Karpas-422 (cell line): ENCODE measurements around the gene GABBR2. TPM values are rescaled to one million over a fixed set of nuclear protein-coding genes. Genes with fewer than 3 reads are reported as not detected.

Experiments used
- DNase-seq: peaks from one replicate; pipeline ENCODE4 v3.0.0-alpha.2; 2015
- H2AFZ ChIP-seq: fragments of 200-600 bp; sonication (generic); 2 replicates; pipeline ENCODE4 v1.6.1; 2014; ENCODE audit warnings: antibody characterized with exemption, low read length, mixed read lengths
- H3K27ac ChIP-seq: fragments of 200-600 bp; sonication (generic); 2 replicates; pipeline ENCODE4 v1.5.1; 2014; ENCODE audit warnings: mild to moderate bottlenecking, low read length, moderate library complexity
- H3K27me3 ChIP-seq: fragments of 200-600 bp; sonication (generic); 2 replicates; pipeline ENCODE4 v1.6.1; 2014; ENCODE audit warnings: low read length, mixed read lengths
- H3K36me3 ChIP-seq: fragments of 200-600 bp; sonication (generic); 2 replicates; pipeline ENCODE4 v1.6.1; 2014; ENCODE audit warnings: low read length, mixed read lengths; ENCODE audit not compliant: insufficient read depth
- H3K4me1 ChIP-seq: fragments of 200-600 bp; sonication (generic); 2 replicates; pipeline ENCODE4 v1.6.1; 2014; ENCODE audit warnings: mild to moderate bottlenecking, low read length, mixed read lengths
- H3K4me2 ChIP-seq: fragments of 200-600 bp; sonication (generic); 2 replicates; pipeline ENCODE4 v1.6.1; 2014; ENCODE audit warnings: low read length, low read depth, mild to moderate bottlenecking; ENCODE audit not compliant: poor library complexity, severe bottlenecking
- H3K4me3 ChIP-seq: fragments of 200-600 bp; sonication (generic); 2 replicates; pipeline ENCODE4 v1.5.1; 2014; ENCODE audit warnings: mild to moderate bottlenecking, antibody characterized with exemption, low read length, mixed read lengths
- H3K79me2 ChIP-seq: fragments of 200-600 bp; sonication (generic); 2 replicates; pipeline ENCODE4 v1.6.1; 2014; ENCODE audit warnings: mild to moderate bottlenecking, low read length, mixed read lengths
- H3K9ac ChIP-seq: fragments of 200-600 bp; sonication (generic); 2 replicates; pipeline ENCODE4 v1.6.0; 2014; ENCODE audit warnings: low read length
- H3K9me2 ChIP-seq: fragments of 200-600 bp; sonication (generic), shearing (Covaris generic); replicated peaks from 2 replicates; pipeline ENCODE4 v1.6.0; 2014; ENCODE audit warnings: mild to moderate bottlenecking, low read length, moderate library complexity; ENCODE audit not compliant: insufficient read depth
- H3K9me3 ChIP-seq: fragments of 300-700, 200-600 bp; sonication (generic); 2 replicates; pipeline ENCODE4 v1.6.1; 2014; ENCODE audit warnings: low read length, mixed read lengths
- H4K20me1 ChIP-seq: fragments of 200-600 bp; sonication (generic); 2 replicates; pipeline ENCODE4 v1.6.1; 2014; ENCODE audit warnings: mild to moderate bottlenecking, antibody characterized with exemption, low read length, low read depth; ENCODE audit not compliant: insufficient read depth
- total RNA-seq: library from RNA; depleted of rRNA; stranded (reverse); fragments of >200 nt; shearing (Covaris generic); gene quantifications from 2 replicates; pipeline ENCODE4 v1.2.3, GENCODE V29; 2014; ENCODE audit warnings: low replicate concordance

The GABBR2 gene
- total RNA-seq, 1 experiment from 2014 or later, result 0.30 TPM

DNA sequence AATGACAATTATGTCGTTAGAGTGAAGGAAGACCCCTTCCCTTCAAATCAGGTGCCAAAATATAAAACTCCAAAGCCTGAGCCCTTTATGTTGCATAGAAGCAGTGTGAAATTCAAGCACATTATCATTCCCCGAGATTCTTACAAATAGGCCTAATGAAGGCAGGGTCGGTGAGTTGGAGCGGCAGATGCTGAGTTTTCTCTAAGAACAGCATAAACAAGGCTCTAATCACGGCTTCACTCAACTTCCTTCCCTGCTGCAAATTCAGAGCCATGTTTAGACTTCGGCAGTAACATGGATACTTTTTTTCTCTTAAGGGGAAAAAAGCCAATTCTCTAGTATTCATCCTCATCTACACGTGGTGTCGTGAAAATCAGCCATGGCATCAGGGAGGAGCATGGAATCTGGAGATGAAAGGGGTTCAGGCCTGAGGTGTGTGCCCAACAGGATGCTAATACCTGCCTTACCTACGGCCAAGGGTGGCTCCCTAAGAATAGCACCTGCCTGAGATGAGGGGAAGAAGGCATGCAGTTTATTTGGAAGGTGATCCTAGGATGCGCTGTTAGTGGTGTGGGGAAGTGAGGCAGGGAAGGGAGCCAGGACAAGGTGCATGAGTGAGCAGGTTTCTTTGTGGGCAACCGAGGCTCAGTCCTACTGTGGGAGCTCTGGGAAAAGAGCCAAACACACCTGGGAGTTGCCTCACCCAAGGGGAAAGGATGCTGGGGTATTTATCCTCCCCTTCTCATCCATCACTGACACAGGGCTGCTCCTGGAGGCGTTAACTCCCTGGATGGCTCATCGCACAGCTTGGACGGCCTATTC, 306.5 kb downstream of the GABBR2 start:
- Histone ChIP-seq H3K4me3 (no peak overlapping the region), H3K9me3 (no peaks in the 10 kb centered on the region), H3K27me3 (no peaks in the 10 kb centered on the region), H3K4me2 (no peak overlapping the region), H3K4me1 (no peaks in the 10 kb centered on the region), H3K79me2 (no peaks in the 10 kb centered on the region), H2AFZ (no peak overlapping the region), H3K9me2 (no peaks in the 10 kb centered on the region), H4K20me1 (no peaks in the 10 kb centered on the region), H3K27ac (no peak overlapping the region), H3K36me3 (no peaks in the 10 kb centered on the region), H3K9ac (no peak overlapping the region)
- DNase-seq, result no peak

DNA sequence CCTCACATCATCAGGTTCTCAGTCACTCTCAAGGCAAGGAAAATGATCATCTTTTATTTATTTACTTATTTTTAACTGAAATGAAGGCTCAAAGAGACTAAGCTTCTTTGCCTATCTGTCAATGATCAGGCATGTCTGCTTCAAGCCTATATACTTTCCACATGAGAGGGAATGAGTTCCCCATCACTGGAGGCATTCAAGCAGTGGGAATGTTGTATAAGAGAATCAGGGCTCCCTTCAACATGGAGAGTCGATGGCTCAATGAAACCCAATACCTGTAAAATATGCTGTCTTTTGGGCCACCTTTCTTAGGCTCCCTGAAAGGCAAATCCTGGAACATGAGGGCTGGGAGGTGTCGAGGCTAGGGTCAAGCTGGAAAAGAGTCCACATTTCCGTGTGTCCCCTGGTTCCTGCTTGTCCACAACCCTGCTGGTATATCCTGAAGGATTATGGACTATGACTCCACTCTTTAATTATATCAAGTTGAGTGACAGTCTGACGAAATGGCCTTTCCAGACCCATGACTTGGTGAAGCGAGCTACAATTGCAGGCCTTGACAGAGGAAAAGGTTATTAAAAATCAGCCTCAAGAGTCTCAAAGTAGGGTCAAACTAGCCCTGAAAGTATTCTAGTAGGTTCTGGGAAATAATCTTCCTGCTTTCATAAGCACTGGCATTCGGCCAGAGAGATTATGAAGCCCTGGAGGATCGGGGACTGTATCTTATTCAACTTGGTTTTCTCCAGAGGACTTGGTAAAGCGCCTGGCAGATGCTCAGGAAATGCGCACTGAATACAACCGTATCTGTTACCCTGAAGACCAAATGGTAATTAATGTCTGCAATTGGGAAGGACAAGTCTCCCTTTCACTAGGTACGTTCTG, 307.4 kb downstream of the GABBR2 start:
- Histone ChIP-seq H3K9me2 (no peaks in the 10 kb centered on the region), H3K4me2 (no peak overlapping the region), H3K4me1 (no peaks in the 10 kb centered on the region), H3K27ac (no peak overlapping the region), H3K9me3 (no peaks in the 10 kb centered on the region), H2AFZ (no peak overlapping the region), H3K36me3 (no peaks in the 10 kb centered on the region), H4K20me1 (no peaks in the 10 kb centered on the region), H3K9ac (no peak overlapping the region), H3K4me3 (no peak overlapping the region), H3K79me2 (no peaks in the 10 kb centered on the region), H3K27me3 (no peaks in the 10 kb centered on the region)
- DNase-seq, result no peak

DNA sequence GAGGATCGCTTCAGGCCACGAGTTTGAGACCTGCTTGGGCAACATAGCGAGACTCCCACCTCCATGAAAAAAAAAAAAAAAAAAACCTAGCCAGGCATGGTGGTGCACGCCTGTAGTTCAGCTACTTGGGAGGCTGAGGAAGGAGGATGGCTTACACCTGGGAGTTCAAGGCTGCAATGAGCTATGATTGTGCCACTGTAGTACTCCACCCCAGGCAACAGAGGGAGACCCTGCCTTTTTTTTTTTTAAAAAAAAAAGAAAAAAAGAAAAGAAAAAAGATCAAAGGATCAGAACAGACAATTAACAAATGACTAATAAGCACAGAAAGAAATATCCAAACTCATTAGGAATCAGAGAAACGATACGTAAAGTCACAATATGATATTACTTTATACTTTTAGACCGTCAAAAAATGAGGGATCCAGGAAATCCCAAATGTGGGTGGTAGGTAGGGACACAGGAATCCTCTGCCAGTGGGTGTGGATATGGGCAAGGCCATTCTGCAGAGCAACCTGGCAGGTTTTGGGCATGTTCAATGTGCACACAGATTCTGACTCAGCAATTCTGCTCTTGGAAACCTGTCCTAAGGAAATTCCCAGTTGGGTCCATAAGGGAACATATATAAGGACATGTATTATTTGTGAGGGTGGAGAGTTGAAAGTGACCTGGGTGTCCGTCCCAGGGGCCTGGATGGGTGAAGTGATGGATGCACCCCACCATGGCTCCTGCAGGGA, 308.6 kb downstream of the GABBR2 start:
- Histone ChIP-seq H3K4me1 (no peaks in the 10 kb centered on the region), H2AFZ (no peak overlapping the region), H3K36me3 (no peaks in the 10 kb centered on the region), H3K27me3 (no peaks in the 10 kb centered on the region), H3K27ac (no peak overlapping the region), H3K9me3 (no peaks in the 10 kb centered on the region), H3K9ac (no peak overlapping the region), H3K4me2 (no peak overlapping the region), H3K4me3 (no peak overlapping the region), H4K20me1 (no peaks in the 10 kb centered on the region), H3K9me2 (no peaks in the 10 kb centered on the region), H3K79me2 (no peaks in the 10 kb centered on the region)
- DNase-seq, result no peak

DNA sequence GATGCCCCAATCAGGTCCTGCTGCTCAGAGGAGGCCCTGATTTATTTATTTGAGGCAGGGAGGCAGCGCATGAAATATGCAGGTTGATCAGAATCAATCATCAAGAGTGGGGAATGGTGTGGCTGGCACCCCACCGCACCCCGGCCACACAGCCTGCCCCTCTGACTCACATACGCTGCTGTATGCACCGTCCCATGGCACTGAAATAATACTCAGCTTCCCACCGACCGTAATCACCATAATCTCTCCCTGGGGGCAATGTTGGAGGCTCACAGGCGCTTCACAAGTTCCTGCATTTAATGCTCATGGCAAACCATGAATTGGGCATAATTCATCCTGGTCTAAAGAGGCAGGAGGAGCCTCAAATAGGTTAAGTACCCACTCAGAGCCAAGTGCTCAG, 312.1 kb downstream of the GABBR2 start:
- no peaks in the 10 kb centered on the region for H3K79me2 ChIP-seq
- H3K4me2 ChIP-seq, result no peak overlapping the region
- H3K27me3 ChIP-seq, result no peaks in the 10 kb centered on the region
- no peak overlapping the region for H2AFZ ChIP-seq
- no peaks in the 10 kb centered on the region for H4K20me1 ChIP-seq
- H3K36me3 ChIP-seq, result no peaks in the 10 kb centered on the region
- no peak overlapping the region for H3K27ac ChIP-seq
- H3K9me2 ChIP-seq, result no peaks in the 10 kb centered on the region
- H3K9ac ChIP-seq, result no peak overlapping the region
- no peaks in the 10 kb centered on the region for H3K4me1 ChIP-seq
- no peak overlapping the region for H3K4me3 ChIP-seq
- no peaks in the 10 kb centered on the region for H3K9me3 ChIP-seq
- no peak for DNase-seq

DNA sequence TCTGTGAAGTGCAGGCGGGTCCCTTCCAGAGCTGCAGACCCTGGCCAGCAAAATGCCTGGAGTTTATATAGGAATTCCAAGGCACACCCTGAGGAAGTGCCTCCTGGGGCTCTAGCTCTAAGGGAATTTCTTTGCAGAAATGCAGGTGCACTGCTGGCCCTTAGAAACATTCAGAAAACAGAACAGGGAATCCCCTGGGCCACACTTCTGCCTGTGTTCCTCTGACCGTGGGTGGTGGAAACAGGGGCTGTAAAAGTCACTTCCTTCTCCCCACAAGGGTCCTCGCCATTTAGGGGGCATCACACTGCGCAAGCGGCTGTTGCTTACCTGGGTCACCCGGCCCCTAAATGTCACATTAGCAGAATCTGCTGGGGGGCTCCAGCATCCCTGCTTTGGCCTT, 312.5 kb downstream of the GABBR2 start:
- Histone ChIP-seq H3K27me3 (no peaks in the 10 kb centered on the region), H3K9me2 (no peaks in the 10 kb centered on the region), H4K20me1 (no peaks in the 10 kb centered on the region), H3K9me3 (no peaks in the 10 kb centered on the region), H3K79me2 (no peaks in the 10 kb centered on the region), H2AFZ (no peak overlapping the region), H3K36me3 (no peaks in the 10 kb centered on the region), H3K27ac (no peak overlapping the region), H3K9ac (no peak overlapping the region), H3K4me1 (no peaks in the 10 kb centered on the region), H3K4me3 (no peak overlapping the region), H3K4me2 (no peak overlapping the region)
- no peak for DNase-seq

DNA sequence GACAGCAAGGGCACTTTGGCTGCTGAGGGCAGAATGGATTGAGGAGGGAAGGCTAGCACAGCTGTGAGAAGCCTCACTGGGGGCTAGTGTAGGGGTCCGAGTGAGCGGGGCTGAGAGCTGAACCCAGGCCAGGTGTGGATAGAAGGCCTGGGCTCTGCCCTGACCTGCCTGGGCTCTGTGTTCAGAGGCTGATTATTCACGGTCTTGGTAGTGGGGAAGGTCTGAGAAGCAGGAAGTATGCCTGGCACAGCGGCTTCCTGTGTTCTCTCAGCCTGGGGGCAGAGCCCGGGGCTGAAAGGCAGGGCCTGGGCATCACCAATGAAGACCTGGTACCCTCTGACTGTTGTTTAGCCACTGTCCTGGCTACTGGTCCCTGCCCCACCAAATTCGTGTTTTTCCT, 316.9 kb downstream of the GABBR2 start:
- H3K27ac ChIP-seq, result no peak overlapping the region
- H3K4me1 ChIP-seq, result no peaks in the 10 kb centered on the region
- H2AFZ ChIP-seq, result no peak overlapping the region
- H3K36me3 ChIP-seq, result no peaks in the 10 kb centered on the region
- H3K9me3 ChIP-seq, result no peaks in the 10 kb centered on the region
- no peaks in the 10 kb centered on the region for H4K20me1 ChIP-seq
- no peak overlapping the region for H3K4me2 ChIP-seq
- no peak for DNase-seq
- H3K79me2 ChIP-seq, result no peaks in the 10 kb centered on the region
- no peaks in the 10 kb centered on the region for H3K27me3 ChIP-seq
- no peak overlapping the region for H3K4me3 ChIP-seq
- no peak overlapping the region for H3K9ac ChIP-seq
- H3K9me2 ChIP-seq, result no peaks in the 10 kb centered on the region

DNA sequence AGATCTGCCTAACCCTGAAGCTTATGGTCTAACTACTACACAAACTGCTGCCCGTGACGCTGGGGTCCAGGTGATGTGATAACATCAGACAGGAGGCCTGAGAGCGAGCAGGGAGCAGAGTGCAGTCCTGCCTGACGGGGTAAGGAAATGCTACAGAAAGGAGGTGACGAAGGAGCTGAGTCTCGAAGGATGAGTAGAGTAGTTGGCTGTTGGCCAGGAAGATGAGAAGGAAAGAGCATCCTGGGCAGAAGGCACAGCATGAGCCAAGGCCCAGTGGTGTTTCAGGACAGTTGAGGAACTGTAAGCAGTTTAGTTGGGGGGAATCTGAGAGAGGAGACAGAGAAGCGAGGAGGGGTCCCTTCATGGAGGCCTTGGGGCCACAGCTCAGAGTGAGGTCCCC, 317.3 kb downstream of the GABBR2 start:
- DNase-seq, result no peak
- H3K79me2 ChIP-seq, result no peaks in the 10 kb centered on the region
- H3K9me3 ChIP-seq, result no peaks in the 10 kb centered on the region
- H3K4me1 ChIP-seq, result no peaks in the 10 kb centered on the region
- no peak overlapping the region for H3K9ac ChIP-seq
- no peaks in the 10 kb centered on the region for H3K27me3 ChIP-seq
- no peaks in the 10 kb centered on the region for H4K20me1 ChIP-seq
- H3K4me3 ChIP-seq, result no peak overlapping the region
- no peaks in the 10 kb centered on the region for H3K36me3 ChIP-seq
- H3K27ac ChIP-seq, result no peak overlapping the region
- H3K4me2 ChIP-seq, result no peak overlapping the region
- no peak overlapping the region for H2AFZ ChIP-seq
- no peaks in the 10 kb centered on the region for H3K9me2 ChIP-seq

DNA sequence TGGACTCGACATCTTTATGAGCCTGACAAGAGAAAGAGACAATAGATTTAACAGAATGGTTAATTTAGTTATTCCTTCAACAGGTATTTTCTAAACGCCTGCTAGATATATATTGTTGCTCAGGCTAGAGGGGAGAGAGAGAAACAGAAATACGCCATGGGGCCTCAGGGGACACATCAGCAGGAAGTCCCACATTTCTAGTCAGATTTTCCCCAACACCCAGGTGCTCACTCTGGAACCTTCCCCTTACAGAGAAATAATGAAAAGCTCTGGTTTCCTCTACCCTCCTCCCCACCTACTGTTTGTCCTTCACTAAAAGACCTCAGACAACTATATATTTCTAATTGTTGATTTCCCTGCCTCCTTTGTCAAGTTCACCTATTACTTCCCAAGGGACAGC, 323.0 kb downstream of the GABBR2 start:
- Histone ChIP-seq H3K27ac (no peak overlapping the region), H3K4me1 (peaks cover 6% of the 10 kb centered on the region; the same call in 1 of the 2 replicates), H2AFZ (no peak overlapping the region), H3K36me3 (no peaks in the 10 kb centered on the region), H3K9me3 (no peaks in the 10 kb centered on the region), H4K20me1 (no peaks in the 10 kb centered on the region), H3K9me2 (no peaks in the 10 kb centered on the region), H3K4me2 (no peak overlapping the region), H3K9ac (no peak overlapping the region), H3K4me3 (no peak overlapping the region), H3K27me3 (no peaks in the 10 kb centered on the region), H3K79me2 (no peaks in the 10 kb centered on the region)
- no peak for DNase-seq
